HCT116 (cell line): ENCODE measurements around the gene BMP8B. TPM values are rescaled to one million over a fixed set of nuclear protein-coding genes. Genes with fewer than 3 reads are reported as not detected.

Experiments
- ATAC-seq: fragments of 200-7000 bp; cut with Tn5 transposase; 2 replicates; pipeline ENCODE4 v1.9.1; 2020; ENCODE audit warnings: mild to moderate bottlenecking, moderate library complexity
- BruUV-seq: library from RNA; stranded (reverse); fragments of 400-500 nt; replicated peaks from 2 replicates; lab custom pipeline; 2021; lab: Mats Ljungman, UMichigan
- CTCF ChIA-PET: fragments of 300-600 bp; sonication (Branson Sonifier 250); formaldehyde crosslinking; loops from one replicate; lab custom pipeline; 2021; ENCODE audit warnings: antibody characterized with exemption; lab: Charles Lee
- POLR2A ChIA-PET: fragments of 300-600, 350-600 bp; sonication (Branson Sonifier 250); formaldehyde crosslinking; loops from one replicate; lab custom pipeline; 2021; ENCODE audit warnings: antibody characterized with exemption; lab: Charles Lee
- RAD21 ChIA-PET, 2 experiments: fragments of 300-600 bp; sonication (Branson Sonifier 250); formaldehyde crosslinking; loops; one replicate each; lab custom pipeline; 2023; ENCODE audit warnings: low total read pairs in 2 of 2; ENCODE audit not compliant: uncharacterized antibody in 2 of 2, unreplicated experiment in 2 of 2, low non-redundant PET in 1 of 2; lab: Charles Lee
- DNase-seq: peaks from one replicate; pipeline ENCODE4 v3.0.0-alpha.2; 2010; ENCODE audit warnings: low read depth, low spot score
- H2AFZ ChIP-seq: fragments of 200-600 bp; shearing (Covaris generic), sonication (generic); 2 replicates; pipeline ENCODE4 v1.6.1; 2017; ENCODE audit warnings: low read depth, mixed run types, mixed read lengths, antibody characterized with exemption, low read length; ENCODE audit not compliant: poor library complexity, severe bottlenecking
- H3K27ac ChIP-seq: 2 replicates; pipeline ENCODE4 v1.5.1; 2012; ENCODE audit warnings: low read depth, low read length
- H3K27me3 ChIP-seq: fragments of 200-600 bp; sonication (generic); 2 replicates; pipeline ENCODE4 v1.6.1; 2016; ENCODE audit warnings: mixed run types, low read length, mixed read lengths; ENCODE audit not compliant: insufficient read depth
- H3K36me3 ChIP-seq, 2 experiments: fragments of 200-500 bp in 1 of 2; fragments of 200-600 bp in 1 of 2; sonication (Bioruptor generic) in 1 of 2; sonication (generic) in 1 of 2; 2 replicates each; pipeline versions ENCODE4 v1.5.1 to v1.6.1; 2014 to 2016; ENCODE audit warnings: low read length in 2 of 2, inconsistent platforms in 1 of 2, mixed read lengths in 1 of 2, mixed run types in 1 of 2; ENCODE audit not compliant: insufficient read depth in 2 of 2, control insufficient read depth in 1 of 2
- H3K4me1 ChIP-seq, 2 experiments: fragments of 200-600 bp in 1 of 2; sonication (generic) in 1 of 2; 2 replicates each; pipeline versions ENCODE4 v1.5.1 to v1.6.1; 2012 to 2017; ENCODE audit warnings: low read length in 2 of 2, inconsistent platforms in 1 of 2, mild to moderate bottlenecking in 1 of 2, mixed read lengths in 1 of 2, mixed run types in 1 of 2, moderate library complexity in 1 of 2; ENCODE audit not compliant: insufficient read depth in 2 of 2, control insufficient read depth in 1 of 2
- H3K4me2 ChIP-seq: fragments of 200-600 bp; sonication (generic); 2 replicates; pipeline ENCODE4 v1.6.1; 2017; ENCODE audit warnings: mixed run types, low read length, mixed read lengths
- H3K4me3 ChIP-seq, 2 experiments: fragments of 200-600 bp in 1 of 2; sonication (generic) in 1 of 2; replicated peaks in 1 of 2; 2 replicates each; pipeline ENCODE4 v1.5.1; 2011 to 2016; ENCODE audit warnings: low read length in 2 of 2, control low read depth in 1 of 2, low read depth in 1 of 2, mild to moderate bottlenecking in 1 of 2, mixed read lengths in 1 of 2, mixed run types in 1 of 2
- H3K79me2 ChIP-seq: fragments of 200-600 bp; sonication (generic); 2 replicates; pipeline ENCODE4 v1.6.1; 2017; ENCODE audit warnings: mild to moderate bottlenecking, mixed run types, low read length, moderate library complexity, mixed read lengths; ENCODE audit not compliant: insufficient read depth
- H3K9ac ChIP-seq: fragments of 200-600 bp; sonication (generic); 2 replicates; pipeline ENCODE4 v1.6.1; 2016; ENCODE audit warnings: low read length, mixed read lengths
- H3K9me2 ChIP-seq: fragments of 200-600 bp; sonication (generic), shearing (Covaris generic); 2 replicates; pipeline ENCODE4 v1.6.1; 2017; ENCODE audit warnings: mixed run types, mild to moderate bottlenecking, moderate library complexity; ENCODE audit not compliant: insufficient read depth
- H3K9me3 ChIP-seq, 2 experiments: fragments of 200-500 bp in 1 of 2; fragments of 200-600 bp in 1 of 2; sonication (Bioruptor generic) in 1 of 2; sonication (generic) in 1 of 2; 2 replicates each; pipeline ENCODE4 v1.6.1; 2014 to 2017; ENCODE audit warnings: low read length in 2 of 2, mixed read lengths in 2 of 2, inconsistent platforms in 1 of 2, low read depth in 1 of 2, mild to moderate bottlenecking in 1 of 2, mixed run types in 1 of 2, moderate library complexity in 1 of 2; ENCODE audit not compliant: control insufficient read depth in 1 of 2, insufficient read depth in 1 of 2
- H4K20me1 ChIP-seq: fragments of 200-600 bp; sonication (generic), shearing (Covaris generic); 2 replicates; pipeline ENCODE4 v1.6.1; 2017; ENCODE audit warnings: mixed run types, mild to moderate bottlenecking, moderate library complexity; ENCODE audit not compliant: insufficient read depth
- CEBPB ChIP-seq: IDR thresholded peaks from 2 replicates; pipeline ENCODE4 v1.6.1; 2012; ENCODE audit warnings: low read depth
- EGR1 ChIP-seq: IDR thresholded peaks from 2 replicates; pipeline ENCODE4 v1.6.1; 2012; ENCODE audit warnings: low read depth
- ELF1 ChIP-seq: IDR thresholded peaks from 2 replicates; pipeline ENCODE4 v1.6.1; 2012; ENCODE audit warnings: low read depth, borderline replicate concordance
- EZH2phosphoT487 ChIP-seq: fragments of 200-600 bp; IDR thresholded peaks from 2 replicates; pipeline ENCODE4 v1.6.1; 2018; ENCODE audit warnings: antibody characterized with exemption, borderline replicate concordance
- JUND ChIP-seq: IDR thresholded peaks from 2 replicates; pipeline ENCODE4 v1.6.1; 2012
- POLR2A ChIP-seq: IDR thresholded peaks from 2 replicates; pipeline ENCODE4 v1.7.0; 2011; ENCODE audit warnings: borderline replicate concordance; ENCODE audit not compliant: insufficient read depth, insufficient read length; ENCODE audit errors: extremely low read depth
- POLR2AphosphoS5 ChIP-seq: IDR thresholded peaks from 2 replicates; pipeline ENCODE4 v1.6.1; 2011; ENCODE audit warnings: mild to moderate bottlenecking, low read depth, low read length, moderate library complexity
- RAD21 ChIP-seq: IDR thresholded peaks from 2 replicates; pipeline ENCODE4 v1.6.1; 2012; ENCODE audit warnings: low read depth, mild to moderate bottlenecking
- YY1 ChIP-seq: IDR thresholded peaks from 2 replicates; pipeline ENCODE4 v1.6.1; 2011; ENCODE audit warnings: low read length, low read depth, moderate library complexity, mild to moderate bottlenecking; ENCODE audit not compliant: insufficient replicate concordance; ENCODE audit errors: extremely low read depth
- ZBTB33 ChIP-seq: IDR thresholded peaks from 2 replicates; pipeline ENCODE4 v1.6.1; 2011; ENCODE audit warnings: mild to moderate bottlenecking, low read length, moderate library complexity; ENCODE audit not compliant: insufficient replicate concordance; ENCODE audit errors: extremely low read depth
- ZFX ChIP-seq: fragments of 450-650 bp; IDR thresholded peaks from 2 replicates; pipeline ENCODE4 v1.6.1; 2017
- intact Hi-C: fragments of 100-400 bp; cut with micrococcal nuclease; formaldehyde crosslinking; loops from 2 replicates; pipeline ENCODE4 v1.10.0; 2022
- total RNA-seq: library from RNA; stranded (reverse); gene quantifications from one replicate; pipeline ENCODE4 v1.2.1, GENCODE V29; 2021; ENCODE audit not compliant: unreplicated experiment
- TF ChIP-seq, protein P1 (sequence below): IDR thresholded peaks from 2 replicates; pipeline ENCODE4 v1.6.1; 2012
- TF ChIP-seq, protein P2 (sequence below), 3 experiments: fragments of 200-600 bp in 1 of 3; sonication (generic) in 1 of 3; IDR thresholded peaks in 2 of 3; conservative IDR thresholded peaks in 1 of 3; 2 replicates each; pipeline ENCODE4 v1.5.1; 2012 to 2017; ENCODE audit warnings: low read depth in 2 of 3, low read length in 2 of 3, antibody characterized with exemption in 1 of 3, borderline replicate concordance in 1 of 3, control low read depth in 1 of 3, mild to moderate bottlenecking in 1 of 3, mixed read lengths in 1 of 3, mixed run types in 1 of 3, moderate library complexity in 1 of 3; ENCODE audit not compliant: insufficient read depth in 1 of 3
- TF ChIP-seq, protein P3 (sequence below): IDR thresholded peaks from 2 replicates; pipeline ENCODE4 v1.6.1; 2012; ENCODE audit warnings: low read depth

The BMP8B gene
- total RNA-seq, 1 experiment from 2014 or later = 9.5 TPM

- no peak for ATAC-seq
- H3K36me3 ChIP-seq = no peaks in the 10 kb centered on the region
- H3K9me3 ChIP-seq = no peaks in the 10 kb centered on the region
- H3K27me3 ChIP-seq = no peaks in the 10 kb centered on the region
- DNase-seq = no peak
- TF ChIP-seq JUND (no peak), POLR2A (no peak), POLR2AphosphoS5 (no peak), ELF1 (no peak), YY1 (no peak), RAD21 (no peak), ZBTB33 (no peak), EGR1 (no peak), EZH2phosphoT487 (no peak), ZFX (no peak), CEBPB (no peak)
- TF ChIP-seq, protein P1, sequence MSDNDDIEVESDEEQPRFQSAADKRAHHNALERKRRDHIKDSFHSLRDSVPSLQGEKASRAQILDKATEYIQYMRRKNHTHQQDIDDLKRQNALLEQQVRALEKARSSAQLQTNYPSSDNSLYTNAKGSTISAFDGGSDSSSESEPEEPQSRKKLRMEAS = no peak
- TF ChIP-seq, protein P2, sequence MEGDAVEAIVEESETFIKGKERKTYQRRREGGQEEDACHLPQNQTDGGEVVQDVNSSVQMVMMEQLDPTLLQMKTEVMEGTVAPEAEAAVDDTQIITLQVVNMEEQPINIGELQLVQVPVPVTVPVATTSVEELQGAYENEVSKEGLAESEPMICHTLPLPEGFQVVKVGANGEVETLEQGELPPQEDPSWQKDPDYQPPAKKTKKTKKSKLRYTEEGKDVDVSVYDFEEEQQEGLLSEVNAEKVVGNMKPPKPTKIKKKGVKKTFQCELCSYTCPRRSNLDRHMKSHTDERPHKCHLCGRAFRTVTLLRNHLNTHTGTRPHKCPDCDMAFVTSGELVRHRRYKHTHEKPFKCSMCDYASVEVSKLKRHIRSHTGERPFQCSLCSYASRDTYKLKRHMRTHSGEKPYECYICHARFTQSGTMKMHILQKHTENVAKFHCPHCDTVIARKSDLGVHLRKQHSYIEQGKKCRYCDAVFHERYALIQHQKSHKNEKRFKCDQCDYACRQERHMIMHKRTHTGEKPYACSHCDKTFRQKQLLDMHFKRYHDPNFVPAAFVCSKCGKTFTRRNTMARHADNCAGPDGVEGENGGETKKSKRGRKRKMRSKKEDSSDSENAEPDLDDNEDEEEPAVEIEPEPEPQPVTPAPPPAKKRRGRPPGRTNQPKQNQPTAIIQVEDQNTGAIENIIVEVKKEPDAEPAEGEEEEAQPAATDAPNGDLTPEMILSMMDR (IDR thresholded peaks at IDR 0.05 in 2 of 3, conservative IDR thresholded peaks at IDR 0.05 in 1 of 3; ENCODE audit: borderline replicate concordance in 1 of 3, insufficient read depth in 1 of 3, low read depth in 2 of 3, low read length in 2 of 3) = no peak
- TF ChIP-seq, protein P3, sequence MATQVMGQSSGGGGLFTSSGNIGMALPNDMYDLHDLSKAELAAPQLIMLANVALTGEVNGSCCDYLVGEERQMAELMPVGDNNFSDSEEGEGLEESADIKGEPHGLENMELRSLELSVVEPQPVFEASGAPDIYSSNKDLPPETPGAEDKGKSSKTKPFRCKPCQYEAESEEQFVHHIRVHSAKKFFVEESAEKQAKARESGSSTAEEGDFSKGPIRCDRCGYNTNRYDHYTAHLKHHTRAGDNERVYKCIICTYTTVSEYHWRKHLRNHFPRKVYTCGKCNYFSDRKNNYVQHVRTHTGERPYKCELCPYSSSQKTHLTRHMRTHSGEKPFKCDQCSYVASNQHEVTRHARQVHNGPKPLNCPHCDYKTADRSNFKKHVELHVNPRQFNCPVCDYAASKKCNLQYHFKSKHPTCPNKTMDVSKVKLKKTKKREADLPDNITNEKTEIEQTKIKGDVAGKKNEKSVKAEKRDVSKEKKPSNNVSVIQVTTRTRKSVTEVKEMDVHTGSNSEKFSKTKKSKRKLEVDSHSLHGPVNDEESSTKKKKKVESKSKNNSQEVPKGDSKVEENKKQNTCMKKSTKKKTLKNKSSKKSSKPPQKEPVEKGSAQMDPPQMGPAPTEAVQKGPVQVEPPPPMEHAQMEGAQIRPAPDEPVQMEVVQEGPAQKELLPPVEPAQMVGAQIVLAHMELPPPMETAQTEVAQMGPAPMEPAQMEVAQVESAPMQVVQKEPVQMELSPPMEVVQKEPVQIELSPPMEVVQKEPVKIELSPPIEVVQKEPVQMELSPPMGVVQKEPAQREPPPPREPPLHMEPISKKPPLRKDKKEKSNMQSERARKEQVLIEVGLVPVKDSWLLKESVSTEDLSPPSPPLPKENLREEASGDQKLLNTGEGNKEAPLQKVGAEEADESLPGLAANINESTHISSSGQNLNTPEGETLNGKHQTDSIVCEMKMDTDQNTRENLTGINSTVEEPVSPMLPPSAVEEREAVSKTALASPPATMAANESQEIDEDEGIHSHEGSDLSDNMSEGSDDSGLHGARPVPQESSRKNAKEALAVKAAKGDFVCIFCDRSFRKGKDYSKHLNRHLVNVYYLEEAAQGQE = no peak
- no peaks in the 10 kb centered on the region for H4K20me1 ChIP-seq
- H3K9ac ChIP-seq = no peak overlapping the region
- H3K4me1 ChIP-seq = peaks cover 9 to 23% of the 10 kb centered on the region in 2 experiments
- RAD21 ChIA-PET = no interaction called here
- BruUV-seq = no TSS peak
- H2AFZ ChIP-seq = no peak overlapping the region
- no peak overlapping the region for H3K4me2 ChIP-seq
- H3K4me3 ChIP-seq = no peak overlapping the region
- no peaks in the 10 kb centered on the region for H3K79me2 ChIP-seq
- POLR2A ChIA-PET = no interaction called here
- no peaks in the 10 kb centered on the region for H3K9me2 ChIP-seq
- no peak overlapping the region for H3K27ac ChIP-seq
- intact Hi-C loops = loop anchor here (10.0 kb wide), 1 partner anchor 191 kb away; no protein-coding TSS in a partner anchor
- CTCF ChIA-PET = no interaction called here
These were observed 7.0 kb upstream of the BMP8B start for GRCh38 chr1:39795651-39796050.
